GF-D8 (cell line): ENCODE data around the gene ARCN1.
"Not testable (repeated sequence)": the region's sequence is repeated elsewhere in the genome, so short reads cannot be mapped to it uniquely, and the experiment has no call there.

Source experiments
- DNase-seq: peaks from one replicate; lab custom pipeline; 2025; lab: John Stamatoyannopoulos, UW

Gene ARCN1

GRCh38 chr11:118544010-118544646, 28.1 kb upstream of the ARCN1 start:
- no peak for DNase-seq

GRCh38 chr11:118544647-118545010, 27.6 kb upstream of the ARCN1 start:
- DNase-seq, result no peak

GRCh38 chr11:118545533-118545932, 26.7 kb upstream of the ARCN1 start:
- no peak for DNase-seq

- no peak for DNase-seq
Measured at GRCh38 chr11:118547132-118547531, 25.1 kb upstream of the ARCN1 start.

- DNase-seq, result no peak
Measured at GRCh38 chr11:118552341-118552740, 19.9 kb upstream of the ARCN1 start.

GRCh38 chr11:118560806-118561205, 11.4 kb upstream of the ARCN1 start:
- no peak for DNase-seq

- no peak for DNase-seq
Measured at GRCh38 chr11:118565051-118565450, 7.2 kb upstream of the ARCN1 start.

- no peak for DNase-seq
Measured at GRCh38 chr11:118569670-118570069, 2.5 kb upstream of the ARCN1 start.

- no peak for DNase-seq
Measured at GRCh38 chr11:118570787-118571186, 1.4 kb upstream of the ARCN1 start.

GRCh38 chr11:118571701-118572060, 528 bp upstream of the ARCN1 start:
- DNase-seq, result not testable (repeated sequence)

GRCh38 chr11:118572981-118573550, 857 bp downstream of the ARCN1 start:
- peak; percentile 78 for DNase-seq

GRCh38 chr11:118574636-118575035, 2.4 kb downstream of the ARCN1 start:
- DNase-seq, result no peak

- not testable (repeated sequence) for DNase-seq
Measured at GRCh38 chr11:118577995-118578394, 5.8 kb downstream of the ARCN1 start.

GRCh38 chr11:118581057-118581456, 8.8 kb downstream of the ARCN1 start:
- no peak for DNase-seq

- no peak for DNase-seq
Measured at GRCh38 chr11:118587952-118588351, 15.7 kb downstream of the ARCN1 start.

- no peak for DNase-seq
Measured at GRCh38 chr11:118592616-118593367, 20.6 kb downstream of the ARCN1 start.

GRCh38 chr11:118594984-118595383, 22.8 kb downstream of the ARCN1 start:
- DNase-seq, result not testable (repeated sequence)

GRCh38 chr11:118596224-118597146, 24.3 kb downstream of the ARCN1 start:
- DNase-seq, result peak; percentile 83

GRCh38 chr11:118597556-118597955, 25.3 kb downstream of the ARCN1 start:
- DNase-seq, result no peak

- DNase-seq, result no peak
Measured at GRCh38 chr11:118602331-118602730, 30.1 kb downstream of the ARCN1 start.

- not testable (repeated sequence) for DNase-seq
Measured at GRCh38 chr11:118603709-118604108, 31.5 kb downstream of the ARCN1 start.

GRCh38 chr11:118604566-118604965, 32.4 kb downstream of the ARCN1 start:
- DNase-seq, result no peak
